ENCODE measurements around the gene TM2D3. TPM values are rescaled to one million over a fixed set of nuclear protein-coding genes. Genes with fewer than 3 reads are reported as not detected.
A peak's percentile ranks its signal among the peaks of the same experiment; 100 is the strongest.

The TM2D3 gene
- total RNA-seq, 1 experiment from 2014 or later = 26.2 TPM

- H3K9me3 Mint-ChIP-seq (ENCODE audit: unreplicated experiment) = peaks cover 14% of the 10 kb centered on the region
- TF ChIP-seq, protein P1, sequence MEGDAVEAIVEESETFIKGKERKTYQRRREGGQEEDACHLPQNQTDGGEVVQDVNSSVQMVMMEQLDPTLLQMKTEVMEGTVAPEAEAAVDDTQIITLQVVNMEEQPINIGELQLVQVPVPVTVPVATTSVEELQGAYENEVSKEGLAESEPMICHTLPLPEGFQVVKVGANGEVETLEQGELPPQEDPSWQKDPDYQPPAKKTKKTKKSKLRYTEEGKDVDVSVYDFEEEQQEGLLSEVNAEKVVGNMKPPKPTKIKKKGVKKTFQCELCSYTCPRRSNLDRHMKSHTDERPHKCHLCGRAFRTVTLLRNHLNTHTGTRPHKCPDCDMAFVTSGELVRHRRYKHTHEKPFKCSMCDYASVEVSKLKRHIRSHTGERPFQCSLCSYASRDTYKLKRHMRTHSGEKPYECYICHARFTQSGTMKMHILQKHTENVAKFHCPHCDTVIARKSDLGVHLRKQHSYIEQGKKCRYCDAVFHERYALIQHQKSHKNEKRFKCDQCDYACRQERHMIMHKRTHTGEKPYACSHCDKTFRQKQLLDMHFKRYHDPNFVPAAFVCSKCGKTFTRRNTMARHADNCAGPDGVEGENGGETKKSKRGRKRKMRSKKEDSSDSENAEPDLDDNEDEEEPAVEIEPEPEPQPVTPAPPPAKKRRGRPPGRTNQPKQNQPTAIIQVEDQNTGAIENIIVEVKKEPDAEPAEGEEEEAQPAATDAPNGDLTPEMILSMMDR (IDR thresholded peaks at IDR 0.05; ENCODE audit: unreplicated experiment) = no peak
- POLR2A ChIA-PET = interaction anchor here (1.0 kb wide), 1 partner anchor 14 kb away, joined by 3 read pairs; no protein-coding TSS in a partner anchor
- CTCF ChIA-PET = interaction anchor here (0.5 to 1.5 kb wide), 4 partner anchors 46 to 310 kb away, joined by 3 to 7 read pairs (median 4); no protein-coding TSS in a partner anchor
- BruUV-seq (replicated peaks) = no TSS peak
- no peak for DNase-seq (ENCODE audit: unreplicated experiment)
- no peaks in the 10 kb centered on the region for H3K36me3 Mint-ChIP-seq (ENCODE audit: insufficient read depth, unreplicated experiment)
- H3K27me3 Mint-ChIP-seq (ENCODE audit: insufficient read depth, unreplicated experiment) = peaks cover 40% of the 10 kb centered on the region
- H3K27ac Mint-ChIP-seq (ENCODE audit: low read depth, unreplicated experiment) = no peak overlapping the region
- H3K4me1 Mint-ChIP-seq (ENCODE audit: insufficient read depth, unreplicated experiment) = peaks cover 11% of the 10 kb centered on the region
- H3K4me3 Mint-ChIP-seq (ENCODE audit: unreplicated experiment) = no peak overlapping the region
- intact Hi-C loops (cut with micrococcal nuclease) = no loop called here
Observed at GRCh38 chr15:101599091-101599490, 53.1 kb downstream of the TM2D3 start.

DNA sequence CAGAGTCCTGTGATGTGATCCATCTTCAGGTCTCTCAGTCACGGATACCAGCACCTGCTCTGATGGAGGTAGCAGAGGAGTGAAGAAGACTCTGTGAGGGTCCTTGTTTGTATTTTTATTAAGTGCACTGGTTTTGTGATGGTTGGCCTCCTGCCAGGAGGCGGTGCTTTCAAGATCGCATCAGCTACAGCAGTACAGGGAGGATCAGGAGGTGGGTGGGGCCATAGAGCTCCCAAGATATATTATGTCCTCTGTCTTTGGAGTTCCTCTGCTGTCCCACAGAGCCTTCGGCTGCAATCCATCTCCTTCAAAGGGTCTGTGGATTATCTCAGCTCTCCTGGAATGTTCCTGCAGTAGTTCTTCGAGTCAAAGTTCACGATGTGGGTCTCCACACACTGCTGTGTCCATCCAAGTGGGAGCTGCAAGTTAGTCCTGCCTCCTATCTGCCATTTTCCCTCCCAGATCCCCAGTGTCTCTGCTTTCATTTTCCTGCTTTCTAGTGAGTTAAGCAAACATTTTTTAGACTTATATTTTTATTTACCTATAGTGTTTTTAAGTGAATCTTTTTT is 54.7 kb downstream of the TM2D3 start:
- Mint-ChIP-seq H3K4me3 (ENCODE audit: unreplicated experiment) (no peak overlapping the region), H3K27ac (ENCODE audit: low read depth, unreplicated experiment) (no peak overlapping the region), H3K4me1 (ENCODE audit: insufficient read depth, unreplicated experiment) (peaks cover 11% of the 10 kb centered on the region), H3K9me3 (ENCODE audit: unreplicated experiment) (peaks cover 14% of the 10 kb centered on the region), H3K36me3 (ENCODE audit: insufficient read depth, unreplicated experiment) (no peaks in the 10 kb centered on the region), H3K27me3 (ENCODE audit: insufficient read depth, unreplicated experiment) (peaks cover 56% of the 10 kb centered on the region)
- ChIA-PET CTCF (no interaction called here), POLR2A (no interaction called here)
- intact Hi-C loops (cut with micrococcal nuclease) = no loop called here
- BruUV-seq (replicated peaks) = no TSS peak
- TF ChIP-seq, protein P1 (IDR thresholded peaks at IDR 0.05; ENCODE audit: unreplicated experiment) = no peak
- DNase-seq (ENCODE audit: unreplicated experiment) = peak; percentile 29

DNA sequence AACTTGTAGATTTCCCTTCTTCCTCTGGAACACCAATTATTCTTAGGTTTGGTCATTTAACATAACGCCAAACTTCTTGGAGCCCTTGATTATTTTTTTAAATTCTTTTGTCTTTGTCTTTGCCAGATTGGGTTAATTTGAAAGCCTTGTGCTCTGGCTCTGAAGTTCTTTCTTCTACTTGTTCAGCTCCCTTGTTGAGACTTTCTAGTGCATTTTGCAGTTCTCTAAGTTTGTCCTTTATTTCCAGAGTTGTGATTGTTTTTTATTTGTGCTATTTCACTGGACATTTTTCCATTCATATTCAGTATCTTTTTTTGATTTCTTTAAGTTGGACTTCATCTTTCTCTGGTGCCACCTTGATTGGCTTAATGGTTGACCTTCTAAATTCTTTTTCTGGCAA is 55.5 kb downstream of the TM2D3 start:
- no TSS peak for BruUV-seq (replicated peaks)
- CTCF ChIA-PET = no interaction called here
- Mint-ChIP-seq H3K36me3 (ENCODE audit: insufficient read depth, unreplicated experiment) (no peaks in the 10 kb centered on the region), H3K27me3 (ENCODE audit: insufficient read depth, unreplicated experiment) (peaks cover 64% of the 10 kb centered on the region), H3K9me3 (ENCODE audit: unreplicated experiment) (peaks cover 14% of the 10 kb centered on the region), H3K4me1 (ENCODE audit: insufficient read depth, unreplicated experiment) (peaks cover 11% of the 10 kb centered on the region), H3K4me3 (ENCODE audit: unreplicated experiment) (no peak overlapping the region), H3K27ac (ENCODE audit: low read depth, unreplicated experiment) (no peak overlapping the region)
- POLR2A ChIA-PET = no interaction called here
- TF ChIP-seq, protein P1 (IDR thresholded peaks at IDR 0.05; ENCODE audit: unreplicated experiment) = no peak
- DNase-seq (ENCODE audit: unreplicated experiment) = no peak
- intact Hi-C loops (cut with micrococcal nuclease) = no loop called here

Other genes with a start within 250 kb of the TM2D3 start
- gene PCSK6, start 162.7 kb downstream of the TM2D3 start, total RNA-seq (2022) = 29.8 and 30.8 TPM in 2 replicates
- gene TARS3, start 72.1 kb upstream of the TM2D3 start, total RNA-seq (2022) = 5.0 and 7.2 TPM in 2 replicates
- gene OR4F6, start 151.1 kb upstream of the TM2D3 start, total RNA-seq (2022) = not detected in 2 replicates
- gene OR4F15, start 159.8 kb upstream of the TM2D3 start, total RNA-seq (2022) = not detected in 2 replicates

Data from MCF 10A (cell line).